HG02642 (cell line): Measurements from ENCODE around the gene ANTXR1.

Source experiments
- ATAC-seq: cut with Tn5 transposase; IDR thresholded peaks from one replicate; pipeline ENCODE4 v1.9.1; 2021; ENCODE audit warnings: mild to moderate bottlenecking; ENCODE audit not compliant: unreplicated experiment, poor library complexity

The ANTXR1 gene

DNA sequence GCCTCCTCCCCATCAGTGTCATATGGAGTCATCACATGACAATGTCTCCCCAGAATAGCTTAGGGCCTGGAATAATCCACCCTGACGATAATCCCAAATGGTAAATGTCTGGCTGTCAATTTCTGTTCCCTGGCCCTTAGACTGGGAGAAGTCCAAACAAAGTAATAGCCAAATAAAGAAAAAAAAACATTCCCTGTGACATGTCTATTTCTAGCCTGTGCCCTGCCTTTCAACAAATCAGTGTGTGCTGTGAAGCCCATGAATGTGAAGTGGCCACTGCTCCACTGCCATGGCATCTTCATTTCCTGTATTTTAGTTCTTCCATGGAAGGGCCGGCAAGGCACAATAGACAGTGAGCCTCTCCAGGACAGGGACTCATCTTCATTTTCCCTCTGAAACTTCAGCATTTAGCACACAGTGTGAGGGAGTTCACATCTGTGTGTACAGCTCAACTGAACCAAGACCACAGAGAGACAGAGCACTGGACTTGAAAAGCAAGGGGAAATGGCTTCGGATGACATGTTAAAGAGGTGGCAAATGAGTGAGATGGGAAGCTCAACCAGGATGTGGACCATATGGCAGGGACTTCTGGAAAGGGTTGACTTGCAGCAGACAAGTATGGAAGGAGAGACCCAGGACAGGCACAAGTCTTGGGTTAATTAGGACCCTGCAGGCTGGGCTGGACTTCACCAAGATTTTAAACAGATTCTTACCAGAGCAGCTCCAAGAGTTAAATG is 140.0 kb downstream of the ANTXR1 start:
- ATAC-seq, result no peak

DNA sequence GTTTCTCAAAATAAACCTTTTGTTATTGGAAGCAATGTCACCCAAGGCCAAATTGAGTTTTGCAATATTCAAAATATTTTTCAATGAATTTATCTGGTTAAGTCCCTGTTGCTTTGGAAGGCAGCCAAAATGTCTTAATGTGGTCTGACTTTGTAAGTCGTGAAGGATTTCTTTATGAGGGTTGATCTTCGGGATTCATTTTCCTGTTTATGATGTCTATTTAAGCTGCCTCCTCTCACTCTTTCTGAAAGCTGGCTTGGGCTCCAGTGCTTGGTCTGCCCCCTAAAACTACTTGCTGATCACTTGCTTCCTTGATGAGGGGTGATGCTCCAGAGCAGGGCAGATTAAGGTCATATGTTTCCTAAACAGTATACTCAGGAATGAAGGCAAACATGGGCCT is 141.1 kb downstream of the ANTXR1 start:
- no peak for ATAC-seq

DNA sequence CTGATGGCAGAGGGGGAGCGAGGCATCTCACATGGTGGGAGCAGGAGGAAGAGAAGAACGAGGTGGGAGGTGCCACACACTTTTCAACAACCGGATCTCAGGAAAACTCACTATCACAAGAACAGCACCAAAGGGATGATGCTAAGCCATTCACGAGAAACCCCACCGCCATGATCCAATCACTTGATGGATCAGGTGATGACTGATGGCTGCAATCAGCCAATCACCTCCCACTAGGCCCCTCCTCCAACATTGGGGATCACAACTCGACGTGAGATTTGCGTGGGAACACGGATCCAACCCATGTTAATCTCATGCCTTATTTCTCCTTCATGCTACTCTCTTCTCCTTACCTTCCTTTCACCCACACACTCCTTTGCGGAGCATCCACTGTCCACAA is 143.6 kb downstream of the ANTXR1 start:
- no peak for ATAC-seq

- no peak for ATAC-seq
Measured at GRCh38 chr2:69157441-69157840, 144.5 kb downstream of the ANTXR1 start.

- ATAC-seq, result no peak
Measured at GRCh38 chr2:69159986-69160385, 147.0 kb downstream of the ANTXR1 start.

- no peak for ATAC-seq
Measured at GRCh38 chr2:69162057-69162456, 149.1 kb downstream of the ANTXR1 start.

GRCh38 chr2:69163109-69163508 is 150.1 kb downstream of the ANTXR1 start:
- no peak for ATAC-seq

DNA sequence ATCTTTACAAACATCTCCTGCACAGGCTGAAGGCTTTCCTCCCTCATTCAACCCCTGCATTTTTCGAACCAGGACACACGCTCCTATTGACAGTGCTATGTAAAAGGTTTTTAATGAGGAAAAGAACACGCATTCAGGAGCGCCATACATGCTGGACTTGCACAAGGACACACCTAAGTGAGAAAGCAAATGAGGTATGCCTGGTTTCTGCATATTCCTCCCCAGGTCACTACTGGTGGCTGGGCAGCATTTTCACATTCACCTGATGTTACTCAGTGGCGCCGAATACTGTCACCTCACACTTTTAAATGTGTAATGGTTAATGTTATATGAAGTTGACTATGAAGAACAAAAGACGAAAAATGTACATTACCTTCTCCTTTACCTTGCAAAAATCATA is 150.6 kb downstream of the ANTXR1 start:
- ATAC-seq, result no peak

GRCh38 chr2:69164061-69164778 is 151.2 kb downstream of the ANTXR1 start:
- no peak for ATAC-seq

DNA sequence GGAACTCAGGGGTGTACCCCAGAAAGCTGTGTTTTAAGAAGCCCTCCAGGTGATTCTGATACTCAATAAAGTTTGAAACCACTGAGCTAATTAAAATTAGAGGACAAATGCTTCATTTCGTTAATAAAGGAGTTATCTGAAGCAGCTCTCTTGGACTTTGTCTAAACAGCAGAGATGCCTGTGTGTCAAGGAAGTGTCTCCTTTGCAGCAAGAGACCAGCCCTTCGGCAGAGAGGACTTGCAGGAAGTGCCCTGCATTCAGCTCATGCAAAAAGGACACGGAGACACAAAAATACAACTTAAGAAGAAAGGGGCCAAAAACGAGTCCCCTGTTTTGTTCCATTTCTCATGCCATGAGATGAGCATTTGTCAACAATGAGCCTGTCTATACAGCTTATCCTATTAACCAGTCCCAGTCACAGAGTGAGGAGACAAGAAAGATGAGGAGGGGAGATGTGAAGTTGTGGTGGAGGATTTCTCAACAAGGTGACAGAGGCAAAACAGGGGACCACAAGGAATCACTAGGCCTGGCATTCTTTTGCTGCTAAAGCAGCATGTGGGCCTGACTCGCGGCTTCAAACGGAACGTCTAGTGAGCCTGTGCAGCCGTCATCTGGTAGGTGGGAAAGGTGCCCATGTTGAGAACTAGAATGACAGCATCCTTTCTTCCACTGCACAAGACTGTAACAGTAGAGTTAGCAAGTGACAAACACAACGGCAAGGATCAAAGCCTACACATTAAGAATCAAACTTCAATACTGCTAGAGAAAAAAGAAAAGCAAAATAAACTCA is 152.3 kb downstream of the ANTXR1 start:
- no peak for ATAC-seq

- ATAC-seq, result no peak
Measured at GRCh38 chr2:69166465-69166811, 153.5 kb downstream of the ANTXR1 start.

GRCh38 chr2:69166812-69167468 is 154.0 kb downstream of the ANTXR1 start:
- ATAC-seq, result no peak

GRCh38 chr2:69167469-69167822 is 154.5 kb downstream of the ANTXR1 start:
- ATAC-seq, result no peak

DNA sequence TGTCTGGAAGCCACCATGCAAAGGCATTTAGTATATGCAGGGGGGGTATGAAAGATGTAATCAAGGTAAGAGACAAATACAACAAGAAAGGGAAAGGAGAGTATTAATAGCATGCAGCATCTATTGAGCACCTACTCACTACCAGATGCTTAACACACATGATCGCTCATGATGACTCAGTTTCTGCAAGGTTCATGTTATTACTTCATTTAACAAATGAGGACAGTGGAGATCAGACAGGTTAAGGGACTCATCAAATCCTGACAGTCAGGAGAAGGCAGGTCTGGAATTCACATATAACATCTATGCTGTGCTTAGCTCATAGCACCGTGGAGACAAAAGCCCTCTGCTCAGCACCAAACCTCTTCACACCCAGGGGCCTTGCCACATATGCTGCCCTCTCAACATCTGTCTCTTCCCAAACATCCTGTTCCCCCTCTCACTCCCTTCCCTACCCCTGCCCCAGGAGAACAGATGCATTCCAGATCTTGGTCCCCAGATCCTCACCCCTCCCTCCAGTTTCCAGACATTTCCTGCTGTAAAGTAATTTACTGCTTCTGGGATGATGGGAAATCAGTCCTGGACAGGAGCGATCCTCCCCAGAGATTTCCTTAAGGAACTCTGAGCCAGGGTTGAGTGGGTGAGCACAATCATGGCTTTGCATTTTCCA is 155.3 kb downstream of the ANTXR1 start:
- no peak for ATAC-seq

DNA sequence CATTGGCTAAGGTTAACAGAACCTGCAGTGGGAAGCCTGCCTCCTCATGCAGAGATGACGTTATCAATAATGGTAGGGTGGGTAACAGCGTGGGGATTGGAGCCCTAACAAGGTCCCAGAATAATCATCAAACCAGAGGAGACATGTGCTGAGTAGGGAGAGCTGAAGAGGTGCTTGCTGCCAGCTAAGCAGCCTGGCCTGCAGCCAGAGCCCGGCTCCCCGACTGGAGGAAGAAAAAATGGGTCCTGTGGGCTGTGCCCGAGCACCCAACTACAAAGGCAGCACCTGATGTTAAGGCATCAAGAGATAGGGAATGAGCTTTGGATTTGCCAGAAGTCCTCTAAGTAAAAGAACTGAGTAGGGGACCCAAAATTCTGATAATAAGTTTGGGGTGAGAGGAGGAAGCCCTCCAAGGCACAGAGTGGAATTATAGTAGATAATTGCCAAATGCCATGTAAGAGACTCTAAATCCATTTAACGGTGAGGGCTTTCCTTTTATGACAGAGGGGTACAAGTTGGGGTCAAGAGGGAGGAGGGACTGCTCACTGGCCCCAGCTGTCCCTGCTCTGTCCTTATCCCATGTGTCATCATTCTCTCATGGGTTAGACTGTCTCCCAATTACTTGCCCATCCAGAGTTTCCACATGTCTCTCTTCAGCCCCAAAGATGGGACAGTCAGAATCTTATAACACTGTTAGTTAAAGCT is 156.1 kb downstream of the ANTXR1 start:
- no peak for ATAC-seq

DNA sequence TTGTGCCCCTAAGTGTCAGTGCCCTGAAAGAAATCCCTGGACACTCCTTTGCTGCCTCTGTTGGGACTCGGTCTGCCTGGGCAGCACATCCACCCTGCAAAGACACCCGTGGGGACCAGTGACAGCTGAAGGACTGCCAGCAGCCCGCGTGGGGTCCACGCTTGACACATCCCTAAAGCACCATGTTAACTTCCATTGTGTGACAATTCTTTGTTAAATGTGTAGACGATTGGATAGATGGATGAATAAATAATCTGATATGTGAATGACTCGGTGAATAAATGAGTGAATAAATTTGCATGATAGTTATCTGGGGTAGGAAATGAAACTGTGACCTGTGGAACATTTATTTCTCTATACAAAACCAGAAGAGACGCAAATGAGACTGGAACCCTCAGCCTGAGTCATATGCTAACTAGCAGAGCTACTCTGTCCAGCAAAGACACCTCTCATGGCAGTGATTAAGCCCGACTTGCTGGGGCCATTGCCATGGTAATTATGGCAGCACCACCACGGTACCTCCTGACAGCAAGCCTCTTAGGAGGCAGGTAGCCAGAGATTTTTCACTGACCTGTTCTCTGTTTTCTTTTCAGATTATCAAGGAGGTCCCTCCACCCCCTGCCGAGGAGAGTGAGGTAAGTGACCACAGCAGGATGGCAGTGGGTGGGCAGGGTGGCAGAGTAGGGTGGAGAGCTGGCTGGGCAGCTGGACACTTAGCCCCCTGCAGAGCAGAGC is 156.8 kb downstream of the ANTXR1 start:
- ATAC-seq, result no peak

DNA sequence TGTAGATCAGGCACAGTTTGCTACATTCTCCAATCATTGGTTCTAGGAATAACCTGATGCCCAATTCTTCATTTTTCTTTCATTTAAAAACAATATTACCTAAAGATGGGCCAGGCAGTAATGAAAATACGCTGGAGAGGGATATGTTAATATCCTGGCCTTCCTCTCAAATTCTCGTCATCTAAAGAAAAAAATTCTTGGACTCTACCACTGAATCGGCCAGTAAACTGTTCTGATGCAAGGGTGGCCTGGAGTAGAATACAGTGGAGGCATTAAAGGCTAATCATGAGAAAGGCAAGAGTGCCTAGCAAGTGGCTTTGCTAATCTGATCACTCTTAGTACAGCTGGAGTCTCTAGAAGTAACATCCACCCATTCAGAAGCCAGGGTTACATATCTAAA is 157.7 kb downstream of the ANTXR1 start:
- no peak for ATAC-seq

DNA sequence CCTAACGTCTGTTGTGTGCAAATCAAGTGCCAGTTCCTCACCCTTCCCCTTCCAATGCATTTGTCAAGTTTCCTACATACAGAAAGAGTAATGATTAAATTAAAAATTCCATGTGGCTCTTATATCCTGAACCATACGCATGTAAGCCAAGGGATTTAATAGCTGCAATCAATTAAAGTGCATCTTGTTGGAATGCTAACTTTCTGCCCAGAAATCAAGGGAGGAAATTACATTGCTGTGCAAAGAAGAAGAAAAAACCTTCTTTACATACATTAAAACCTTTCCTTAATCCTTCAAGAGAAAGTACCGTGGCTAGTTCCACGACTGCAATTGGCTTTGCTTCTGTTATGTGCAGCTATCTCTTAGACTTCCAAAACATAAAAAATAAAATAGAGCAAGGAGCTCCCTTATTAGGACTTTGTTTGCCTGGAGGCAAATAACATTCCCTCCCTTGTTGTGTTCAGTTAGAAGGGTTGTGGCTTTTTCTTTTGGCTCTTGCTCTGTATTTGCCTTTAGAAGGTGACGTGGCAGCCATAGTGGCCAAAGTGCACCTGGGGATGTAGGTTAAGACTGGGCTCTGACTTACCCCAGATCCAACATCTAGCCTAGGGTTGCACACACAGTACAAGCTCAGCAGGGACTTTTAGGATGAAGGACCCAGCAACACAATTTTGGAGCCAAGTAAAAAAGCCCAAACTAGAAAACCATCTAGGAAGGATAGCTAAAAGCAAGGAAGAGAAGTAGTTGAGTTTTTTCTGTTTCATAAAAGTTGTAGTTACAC is 158.3 kb downstream of the ANTXR1 start:
- ATAC-seq, result no peak
